HG02885 (cell line): Measurements from ENCODE around the gene CLPTM1L.
A peak's percentile ranks its signal among the peaks of the same experiment; 100 is the strongest.
"Not testable (repeated sequence)": the region's sequence is repeated elsewhere in the genome, so short reads cannot be mapped to it uniquely, and the experiment has no call there.

ENCODE experiments used
- ATAC-seq: cut with Tn5 transposase; IDR thresholded peaks from one replicate; pipeline ENCODE4 v1.9.1; 2021; ENCODE audit warnings: mild to moderate bottlenecking; ENCODE audit not compliant: unreplicated experiment, poor library complexity

Gene CLPTM1L

DNA sequence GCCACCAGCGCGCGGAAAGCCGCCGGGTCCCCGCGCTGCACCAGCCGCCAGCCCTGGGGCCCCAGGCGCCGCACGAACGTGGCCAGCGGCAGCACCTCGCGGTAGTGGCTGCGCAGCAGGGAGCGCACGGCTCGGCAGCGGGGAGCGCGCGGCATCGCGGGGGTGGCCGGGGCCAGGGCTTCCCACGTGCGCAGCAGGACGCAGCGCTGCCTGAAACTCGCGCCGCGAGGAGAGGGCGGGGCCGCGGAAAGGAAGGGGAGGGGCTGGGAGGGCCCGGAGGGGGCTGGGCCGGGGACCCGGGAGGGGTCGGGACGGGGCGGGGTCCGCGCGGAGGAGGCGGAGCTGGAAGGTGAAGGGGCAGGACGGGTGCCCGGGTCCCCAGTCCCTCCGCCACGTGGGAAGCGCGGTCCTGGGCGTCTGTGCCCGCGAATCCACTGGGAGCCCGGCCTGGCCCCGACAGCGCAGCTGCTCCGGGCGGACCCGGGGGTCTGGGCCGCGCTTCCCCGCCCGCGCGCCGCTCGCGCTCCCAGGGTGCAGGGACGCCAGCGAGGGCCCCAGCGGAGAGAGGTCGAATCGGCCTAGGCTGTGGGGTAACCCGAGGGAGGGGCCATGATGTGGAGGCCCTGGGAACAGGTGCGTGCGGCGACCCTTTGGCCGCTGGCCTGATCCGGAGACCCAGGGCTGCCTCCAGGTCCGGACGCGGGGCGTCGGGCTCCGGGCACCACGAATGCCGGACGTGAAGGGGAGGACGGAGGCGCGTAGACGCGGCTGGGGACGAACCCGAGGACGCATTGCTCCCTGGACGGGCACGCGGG is 49.9 kb downstream of the CLPTM1L start, which contains the start of gene TERT:
Gene TERT (minus strand): TSS at position 234 of the 815 bp plus-strand sequence. CDS start 79 bp downstream, at position 155.
- ATAC-seq, result peak; percentile 49

DNA sequence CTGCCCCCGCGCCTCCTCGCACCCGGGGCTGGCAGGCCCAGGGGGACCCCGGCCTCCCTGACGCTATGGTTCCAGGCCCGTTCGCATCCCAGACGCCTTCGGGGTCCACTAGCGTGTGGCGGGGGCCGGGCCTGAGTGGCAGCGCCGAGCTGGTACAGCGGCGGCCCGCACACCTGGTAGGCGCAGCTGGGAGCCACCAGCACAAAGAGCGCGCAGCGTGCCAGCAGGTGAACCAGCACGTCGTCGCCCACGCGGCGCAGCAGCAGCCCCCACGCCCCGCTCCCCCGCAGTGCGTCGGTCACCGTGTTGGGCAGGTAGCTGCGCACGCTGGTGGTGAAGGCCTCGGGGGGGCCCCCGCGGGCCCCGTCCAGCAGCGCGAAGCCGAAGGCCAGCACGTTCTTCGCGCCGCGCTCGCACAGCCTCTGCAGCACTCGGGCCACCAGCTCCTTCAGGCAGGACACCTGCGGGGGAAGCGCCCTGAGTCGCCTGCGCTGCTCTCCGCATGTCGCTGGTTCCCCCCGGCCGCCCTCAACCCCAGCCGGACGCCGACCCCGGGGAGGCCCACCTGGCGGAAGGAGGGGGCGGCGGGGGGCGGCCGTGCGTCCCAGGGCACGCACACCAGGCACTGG is 50.6 kb downstream of the CLPTM1L start:
- ATAC-seq, result peak; percentile 36

DNA sequence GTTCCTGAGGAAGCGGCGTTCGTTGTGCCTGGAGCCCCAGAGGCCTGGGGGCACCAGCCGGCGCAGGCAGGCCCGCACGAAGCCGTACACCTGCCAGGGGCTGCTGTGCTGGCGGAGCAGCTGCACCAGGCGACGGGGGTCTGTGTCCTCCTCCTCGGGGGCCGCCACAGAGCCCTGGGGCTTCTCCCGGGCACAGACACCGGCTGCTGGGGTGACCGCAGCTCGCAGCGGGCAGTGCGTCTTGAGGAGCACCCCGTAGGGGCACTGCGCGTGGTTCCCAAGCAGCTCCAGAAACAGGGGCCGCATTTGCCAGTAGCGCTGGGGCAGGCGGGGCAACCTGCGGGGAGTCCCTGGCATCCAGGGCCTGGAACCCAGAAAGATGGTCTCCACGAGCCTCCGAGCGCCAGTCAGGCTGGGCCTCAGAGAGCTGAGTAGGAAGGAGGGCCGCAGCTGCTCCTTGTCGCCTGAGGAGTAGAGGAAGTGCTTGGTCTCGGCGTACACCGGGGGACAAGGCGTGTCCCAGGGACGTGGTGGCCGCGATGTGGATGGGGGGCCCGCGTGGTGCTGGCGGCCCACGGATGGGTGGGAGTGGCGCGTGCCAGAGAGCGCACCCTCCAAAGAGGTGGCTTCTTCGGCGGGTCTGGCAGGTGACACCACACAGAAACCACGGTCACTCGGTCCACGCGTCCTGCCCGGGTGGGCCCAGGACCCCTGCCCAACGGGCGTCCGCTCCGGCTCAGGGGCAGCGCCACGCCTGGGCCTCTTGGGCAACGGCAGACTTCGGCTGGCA is 51.3 kb downstream of the CLPTM1L start:
- no peak for ATAC-seq

DNA sequence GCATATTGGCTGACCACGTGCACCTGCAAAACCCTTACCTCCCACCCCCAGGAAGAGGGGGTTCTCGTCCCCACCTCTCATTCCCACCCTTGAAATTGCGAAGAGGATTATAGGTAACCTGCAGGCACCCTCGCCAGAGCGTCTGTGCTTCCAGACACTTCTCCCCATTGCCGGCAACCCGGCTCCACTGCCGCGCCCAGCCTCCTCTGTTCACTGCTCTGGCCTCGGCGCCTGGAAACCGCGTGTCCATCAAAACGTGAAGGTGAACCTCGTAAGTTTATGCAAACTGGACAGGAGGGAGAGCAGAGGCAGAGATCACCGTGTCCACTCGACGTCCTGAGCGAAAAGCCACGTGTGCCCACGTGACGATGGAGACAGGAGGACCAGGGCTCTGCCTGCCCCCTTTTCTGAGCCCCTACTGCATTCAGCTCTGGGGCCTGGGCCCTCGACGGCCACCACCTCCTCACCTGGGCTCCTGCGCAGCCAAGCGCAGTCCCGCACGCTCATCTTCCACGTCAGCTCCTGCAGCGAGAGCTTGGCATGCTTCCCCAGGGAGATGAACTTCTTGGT is 52.0 kb downstream of the CLPTM1L start:
- no peak for ATAC-seq

DNA sequence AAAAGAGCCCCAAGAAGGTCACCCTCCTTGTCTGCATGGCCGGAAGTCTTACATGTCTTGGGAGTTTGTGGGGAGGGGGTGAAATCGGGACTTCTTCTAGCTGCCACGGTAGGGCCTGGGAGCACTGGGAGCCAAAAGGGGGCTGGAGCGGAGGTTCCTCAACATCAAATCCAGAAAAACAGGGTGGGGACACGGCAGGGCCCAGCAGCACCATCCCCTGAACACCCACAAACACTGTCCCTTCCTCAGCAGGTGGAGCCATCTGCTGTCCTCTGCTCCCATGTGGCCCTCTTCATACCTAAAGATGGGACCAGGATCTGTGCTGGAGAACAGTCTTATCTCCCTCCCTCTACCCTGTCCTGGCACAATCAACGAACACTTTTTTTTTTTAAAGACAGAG is 52.8 kb downstream of the CLPTM1L start:
- no peak for ATAC-seq

DNA sequence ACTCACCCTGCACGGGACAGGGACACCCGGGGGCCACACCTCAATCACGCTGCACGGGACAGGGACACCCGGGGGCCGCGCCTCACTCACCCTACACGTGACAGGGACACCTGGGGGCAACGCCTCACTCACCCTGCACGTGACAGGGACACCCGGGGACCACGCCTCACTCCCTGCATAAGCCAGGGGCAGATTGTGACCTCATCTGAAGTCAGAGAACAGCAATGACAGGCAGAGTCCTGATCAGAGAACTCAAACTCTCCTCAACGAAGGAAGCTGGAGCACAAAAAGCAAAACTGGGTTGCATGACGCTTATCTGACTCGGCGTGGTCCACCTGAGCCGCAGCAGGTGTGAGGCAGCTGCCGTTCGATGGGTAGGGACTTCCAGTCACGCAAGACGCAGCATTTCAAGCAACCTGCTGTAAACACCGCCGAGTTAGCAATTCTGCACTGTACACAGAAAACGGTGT is 53.3 kb downstream of the CLPTM1L start:
- ATAC-seq, result no peak

DNA sequence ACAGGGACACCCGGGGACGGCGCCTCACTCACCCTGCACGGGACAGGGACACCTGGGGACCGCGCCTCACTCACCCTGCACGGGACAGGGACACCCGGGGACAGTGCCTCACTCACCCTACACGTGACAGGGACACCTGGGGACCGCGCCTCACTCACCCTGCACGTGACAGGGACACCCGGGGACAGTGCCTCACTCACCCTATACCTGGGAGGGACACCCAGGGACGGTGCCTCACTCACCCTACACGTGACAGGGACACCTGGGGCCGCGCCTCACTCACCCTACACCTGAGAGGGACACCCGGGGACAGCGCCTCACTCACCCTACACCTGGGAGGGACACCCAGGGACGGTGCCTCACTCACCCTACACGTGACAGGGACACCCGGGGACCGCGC is 53.9 kb downstream of the CLPTM1L start:
- not testable (repeated sequence) for ATAC-seq

DNA sequence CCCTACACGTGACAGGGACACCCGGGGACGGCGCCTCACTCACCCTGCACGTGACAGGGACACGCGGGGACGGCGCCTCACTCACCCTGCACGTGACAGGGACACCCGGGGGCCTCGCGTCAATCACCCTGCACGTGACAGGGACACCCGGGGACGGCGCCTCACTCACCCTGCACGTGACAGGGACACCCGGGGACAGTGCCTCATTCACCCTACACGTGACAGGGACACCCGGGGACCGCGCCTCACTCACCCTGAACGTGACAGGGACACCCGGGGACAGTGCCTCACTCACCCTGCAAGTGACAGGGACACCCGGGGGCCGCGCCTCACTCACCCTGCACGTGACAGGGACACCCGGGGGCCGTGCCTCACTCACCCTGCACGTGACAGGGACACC is 55.3 kb downstream of the CLPTM1L start:
- ATAC-seq, result not testable (repeated sequence)

DNA sequence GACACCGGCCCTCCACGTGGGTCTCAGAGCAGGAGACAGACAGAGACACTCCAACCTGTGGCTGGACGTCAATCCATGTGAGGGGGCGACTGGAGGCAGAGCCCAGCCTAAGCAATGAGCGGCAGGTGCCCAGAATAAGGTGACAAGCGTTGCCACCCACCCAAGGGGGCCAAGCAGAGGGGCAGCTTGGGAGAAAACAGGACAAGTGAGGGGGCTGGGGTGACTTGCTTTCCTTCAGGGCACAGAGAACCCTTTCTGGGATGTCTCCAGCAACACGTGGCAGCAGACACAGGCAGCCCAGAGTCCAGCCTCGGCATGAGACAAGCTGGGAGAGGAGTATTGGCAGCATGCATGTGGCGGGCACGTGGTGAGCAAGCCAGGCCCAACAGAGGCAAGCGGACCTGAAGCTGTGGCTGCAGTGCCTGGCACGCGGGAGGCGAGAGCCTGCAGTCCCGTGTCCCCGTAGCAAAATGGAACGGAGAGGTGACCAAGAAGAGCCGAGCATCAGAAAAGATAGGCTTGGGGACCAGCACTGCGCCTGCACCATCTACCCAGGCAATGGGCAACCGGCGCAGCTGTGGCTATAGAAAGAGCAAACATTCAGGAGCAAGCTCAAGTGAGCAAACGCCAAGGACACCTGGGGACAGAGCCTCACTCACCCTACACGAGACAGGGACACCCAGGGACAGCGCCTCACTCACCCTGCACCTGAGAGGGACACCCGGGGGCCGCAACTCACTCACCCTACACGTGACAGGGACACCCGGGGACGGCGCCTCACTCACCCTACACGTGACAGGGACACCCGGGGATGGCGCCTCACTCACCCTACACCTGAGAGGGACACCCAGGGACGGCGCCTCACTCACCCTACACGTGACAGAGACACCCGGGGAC is 56.2 kb downstream of the CLPTM1L start:
- ATAC-seq, result no peak

DNA sequence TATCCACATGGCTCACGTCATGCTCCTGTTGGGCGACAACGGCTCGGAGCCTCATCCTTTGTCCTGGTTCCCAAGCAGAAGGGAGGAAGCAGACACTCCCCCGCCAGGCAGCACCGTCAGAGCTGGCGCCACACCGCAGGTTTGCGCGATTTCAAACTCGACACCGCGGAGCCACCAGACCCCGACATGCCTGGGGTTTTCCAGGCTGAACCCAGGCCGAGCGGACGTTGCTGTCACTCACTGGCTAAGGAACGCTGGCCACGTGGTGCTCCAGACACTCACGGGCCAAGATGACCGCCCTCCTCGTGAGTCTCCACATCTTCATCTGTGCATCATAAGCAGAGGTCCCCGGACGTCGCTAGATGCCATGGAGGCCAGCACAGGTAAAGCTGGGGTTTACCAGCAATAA is 59.0 kb downstream of the CLPTM1L start:
- ATAC-seq, result no peak

DNA sequence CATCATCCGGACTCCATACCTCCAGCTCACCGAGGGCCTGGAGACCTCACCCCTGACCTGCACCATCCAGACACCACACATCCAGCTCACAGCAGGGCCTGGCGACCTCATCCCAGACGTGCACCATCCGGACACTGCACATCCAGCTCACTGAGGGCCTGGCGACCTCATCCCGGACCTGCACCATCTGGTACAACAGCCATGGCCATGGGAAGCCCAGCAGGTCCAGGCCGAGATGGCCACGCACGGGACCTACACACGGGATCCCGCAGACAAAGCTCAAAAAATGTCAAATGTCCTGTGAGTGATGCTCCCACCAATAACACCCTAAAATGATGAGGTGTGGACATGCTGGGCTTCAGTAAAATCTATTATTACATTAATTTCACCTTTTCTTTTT is 59.8 kb downstream of the CLPTM1L start:
- no peak for ATAC-seq

DNA sequence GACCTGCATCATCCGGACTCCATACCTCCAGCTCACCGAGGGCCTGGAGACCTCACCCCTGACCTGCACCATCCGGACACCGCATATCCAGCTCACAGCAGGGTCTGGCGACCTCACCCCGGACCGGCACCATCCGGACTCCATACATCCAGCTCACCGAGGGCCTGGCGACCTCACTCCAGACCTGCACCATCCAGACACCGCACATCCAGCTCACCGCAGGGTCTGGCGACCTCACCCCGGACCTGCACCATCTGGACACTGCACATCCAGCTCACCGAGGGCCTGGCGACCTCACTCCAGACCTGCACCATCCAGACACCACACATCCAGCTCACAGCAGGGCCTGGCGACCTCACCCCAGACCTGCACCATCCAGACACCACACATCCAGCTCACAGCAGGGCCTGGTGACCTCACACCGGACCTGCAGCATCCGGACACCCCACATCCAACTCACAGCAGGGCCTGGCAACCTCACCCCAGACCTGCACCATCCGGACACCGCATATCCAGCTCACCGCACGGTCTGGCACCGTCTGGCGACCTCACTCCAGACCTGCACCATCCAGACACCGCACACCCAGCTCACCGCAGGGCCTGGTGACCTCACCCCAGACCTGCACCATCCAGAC is 60.4 kb downstream of the CLPTM1L start:
- not testable (repeated sequence) for ATAC-seq

DNA sequence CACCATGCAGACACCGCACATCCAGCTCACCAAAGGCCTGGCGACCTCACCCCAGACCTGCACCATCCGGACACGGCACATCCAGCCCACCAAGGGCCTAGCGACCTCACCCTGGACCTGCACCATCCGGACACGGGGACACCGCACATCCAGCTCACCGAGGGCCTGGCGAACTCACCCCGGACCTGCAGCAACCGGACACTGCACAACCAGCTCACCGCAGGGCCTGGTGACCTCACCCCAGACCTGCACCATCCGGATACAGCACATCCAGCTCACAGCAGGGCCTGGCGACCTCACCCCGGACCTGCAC is 61.2 kb downstream of the CLPTM1L start:
- ATAC-seq, result not testable (repeated sequence)

DNA sequence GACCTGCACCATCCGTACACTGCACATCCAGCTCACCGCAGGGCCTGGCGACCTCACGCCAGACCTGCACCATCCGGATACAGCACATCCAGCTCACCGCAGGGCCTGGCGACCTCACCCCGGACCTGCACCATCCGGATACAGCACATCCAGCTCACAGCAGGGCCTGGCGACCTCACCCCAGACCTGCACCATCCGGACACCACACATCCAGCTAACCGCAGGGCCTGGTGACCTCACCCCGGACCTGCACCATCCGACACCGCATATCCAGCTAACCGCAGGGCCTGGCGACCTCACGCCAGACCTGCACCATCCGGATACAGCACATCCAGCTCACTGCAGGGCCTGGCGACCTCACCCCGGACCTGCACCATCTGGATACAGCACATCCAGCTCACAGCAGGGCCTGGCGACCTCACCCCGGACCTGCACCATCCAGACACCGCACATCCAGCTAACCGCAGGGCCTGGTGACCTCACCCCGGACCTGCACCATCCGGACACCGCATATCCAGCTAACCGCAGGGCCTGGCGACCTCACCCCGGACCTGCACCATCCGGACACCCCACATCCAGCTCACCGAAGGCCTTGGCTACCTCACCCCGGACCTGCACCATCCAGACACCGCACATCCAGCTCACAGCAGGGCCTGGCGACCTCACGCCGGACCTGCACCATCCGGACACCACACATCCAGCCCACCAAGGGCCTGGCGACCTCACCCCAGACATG is 61.7 kb downstream of the CLPTM1L start:
- not testable (repeated sequence) for ATAC-seq

DNA sequence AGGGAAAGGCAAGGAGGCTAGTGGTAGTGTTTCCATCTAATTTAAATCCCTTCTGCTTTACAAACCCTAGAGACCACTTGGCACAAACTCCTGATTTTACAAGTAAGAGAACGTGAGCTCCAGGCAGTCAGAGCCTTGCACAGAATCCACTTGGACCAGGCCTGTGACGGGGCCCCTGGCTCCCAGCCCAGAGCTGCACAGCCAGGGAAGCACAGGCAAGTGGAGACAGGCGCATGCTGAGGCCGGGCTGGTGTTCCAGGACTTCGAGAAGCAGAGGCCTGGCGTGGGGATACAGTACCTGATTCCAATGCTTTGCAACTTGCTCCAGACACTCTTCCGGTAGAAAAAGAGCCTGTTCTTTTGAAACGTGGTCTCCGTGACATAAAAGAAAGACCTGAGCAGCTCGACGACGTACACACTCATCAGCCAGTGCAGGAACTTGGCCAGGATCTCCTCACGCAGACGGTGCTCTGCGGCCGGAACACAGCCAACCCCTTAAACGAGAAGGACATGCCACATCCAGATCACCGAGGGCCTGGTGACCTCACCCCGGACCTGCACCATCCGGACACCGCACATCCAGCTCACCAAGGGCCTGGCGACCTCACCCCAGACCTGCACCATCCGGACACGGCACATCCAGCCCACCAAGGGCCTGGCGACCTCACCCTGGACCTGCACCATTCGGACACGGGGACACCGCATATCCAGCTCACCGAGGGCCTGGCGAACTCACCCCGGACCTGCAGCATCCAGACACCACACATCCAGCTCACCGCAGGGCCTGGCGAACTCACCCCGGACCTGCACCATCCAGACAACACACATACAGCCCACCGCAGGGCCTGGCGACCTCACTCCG is 62.5 kb downstream of the CLPTM1L start:
- ATAC-seq, result no peak

DNA sequence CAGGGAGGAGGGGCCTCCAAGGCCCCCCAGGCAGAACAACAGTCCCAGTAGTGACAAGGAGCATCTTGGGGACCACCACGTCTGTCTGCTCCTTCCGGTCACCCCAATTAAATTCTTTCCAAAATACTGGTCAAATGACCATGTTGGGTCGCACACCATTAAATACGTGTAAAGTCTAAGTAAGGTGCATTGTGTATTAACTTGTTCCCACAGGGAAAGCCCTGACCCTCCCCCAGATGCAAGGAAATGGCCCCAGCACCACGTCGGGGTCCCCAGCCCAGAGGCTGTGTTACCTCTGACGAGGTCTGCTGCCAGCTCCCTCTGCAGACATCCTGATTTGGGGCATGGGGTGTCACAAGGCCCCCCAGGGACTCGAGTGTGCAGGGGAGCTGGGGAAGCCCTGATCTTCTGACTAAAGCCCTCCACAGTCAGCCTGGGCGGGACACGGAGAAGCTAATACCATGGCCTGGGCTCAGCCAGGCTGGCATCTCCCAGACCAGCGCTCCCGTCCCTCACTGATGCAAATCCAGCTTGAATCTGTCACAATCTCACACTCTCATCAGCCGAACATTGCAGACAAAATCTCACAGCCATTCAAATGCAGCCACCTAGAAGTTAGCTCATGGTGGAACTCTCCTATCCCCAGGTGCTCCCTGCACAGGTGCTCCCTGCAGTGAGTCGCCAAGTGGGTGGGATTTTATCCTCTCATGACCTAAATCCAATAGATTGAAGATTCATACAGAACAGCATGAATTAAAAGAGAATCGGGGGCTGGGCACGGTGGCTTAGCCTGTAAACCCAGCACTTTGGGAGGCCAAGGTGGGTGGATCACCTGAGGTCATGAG is 63.6 kb downstream of the CLPTM1L start:
- ATAC-seq, result no peak
